Measurements from ENCODE around the gene RAB3IL1.

Gene RAB3IL1

GRCh38 chr11:61910187-61911127 lies 6.9 kb downstream of the RAB3IL1 start:
- DNase-seq (ENCODE audit: low read depth) = no peak
- no peak for TF ChIP-seq CTCF (IDR thresholded peaks at IDR 0.05; ENCODE audit: control insufficient read depth, insufficient read depth, low read depth, low read length, missing control alignments)
- H3K4me3 ChIP-seq (ENCODE audit: control insufficient read depth, low read depth, low read length) = no peak overlapping the region

- TF ChIP-seq CTCF (IDR thresholded peaks at IDR 0.05; ENCODE audit: control insufficient read depth, insufficient read depth, low read depth, low read length, missing control alignments) = no peak
- DNase-seq (ENCODE audit: low read depth) = no peak
- no peak overlapping the region for H3K4me3 ChIP-seq (ENCODE audit: control insufficient read depth, low read depth, low read length)
Observed at GRCh38 chr11:61908730-61909316, 8.5 kb downstream of the RAB3IL1 start.

- no peak overlapping the region for H3K4me3 ChIP-seq (ENCODE audit: control insufficient read depth, low read depth, low read length)
- no peak for DNase-seq (ENCODE audit: low read depth)
- no peak for TF ChIP-seq CTCF (IDR thresholded peaks at IDR 0.05; ENCODE audit: control insufficient read depth, insufficient read depth, low read depth, low read length, missing control alignments)
Observed at GRCh38 chr11:61907871-61908729, 9.3 kb downstream of the RAB3IL1 start.

GRCh38 chr11:61907282-61907681 lies 10.1 kb downstream of the RAB3IL1 start:
- no peak for DNase-seq (ENCODE audit: low read depth)
- H3K4me3 ChIP-seq (ENCODE audit: control insufficient read depth, low read depth, low read length) = no peak overlapping the region
- TF ChIP-seq CTCF (IDR thresholded peaks at IDR 0.05; ENCODE audit: control insufficient read depth, insufficient read depth, low read depth, low read length, missing control alignments) = no peak

GRCh38 chr11:61906522-61906909 lies 10.8 kb downstream of the RAB3IL1 start:
- no peak for TF ChIP-seq CTCF (IDR thresholded peaks at IDR 0.05; ENCODE audit: control insufficient read depth, insufficient read depth, low read depth, low read length, missing control alignments)
- DNase-seq (ENCODE audit: low read depth) = no peak
- H3K4me3 ChIP-seq (ENCODE audit: control insufficient read depth, low read depth, low read length) = no peak overlapping the region

- DNase-seq (ENCODE audit: low read depth) = no peak
- H3K4me3 ChIP-seq (ENCODE audit: control insufficient read depth, low read depth, low read length) = no peak overlapping the region
- TF ChIP-seq CTCF (IDR thresholded peaks at IDR 0.05; ENCODE audit: control insufficient read depth, insufficient read depth, low read depth, low read length, missing control alignments) = no peak
Observed at GRCh38 chr11:61905801-61906521, 11.4 kb downstream of the RAB3IL1 start.

Measured in AG09309 (cell line).